HG02970 (cell line): ENCODE results near the gene BANF1.

ENCODE experiments used
- ATAC-seq: cut with Tn5 transposase; IDR thresholded peaks from one replicate; pipeline ENCODE4 v1.9.1; 2021; ENCODE audit warnings: mild to moderate bottlenecking, moderate library complexity, moderate number of reproducible peaks; ENCODE audit not compliant: unreplicated experiment, low FRiP score

BANF1 gene

GRCh38 chr11:65977621-65978390 is 24.5 kb upstream of the BANF1 start:
- no peak for ATAC-seq

- ATAC-seq = no peak
Observed at GRCh38 chr11:65978391-65979238, 23.7 kb upstream of the BANF1 start.

DNA sequence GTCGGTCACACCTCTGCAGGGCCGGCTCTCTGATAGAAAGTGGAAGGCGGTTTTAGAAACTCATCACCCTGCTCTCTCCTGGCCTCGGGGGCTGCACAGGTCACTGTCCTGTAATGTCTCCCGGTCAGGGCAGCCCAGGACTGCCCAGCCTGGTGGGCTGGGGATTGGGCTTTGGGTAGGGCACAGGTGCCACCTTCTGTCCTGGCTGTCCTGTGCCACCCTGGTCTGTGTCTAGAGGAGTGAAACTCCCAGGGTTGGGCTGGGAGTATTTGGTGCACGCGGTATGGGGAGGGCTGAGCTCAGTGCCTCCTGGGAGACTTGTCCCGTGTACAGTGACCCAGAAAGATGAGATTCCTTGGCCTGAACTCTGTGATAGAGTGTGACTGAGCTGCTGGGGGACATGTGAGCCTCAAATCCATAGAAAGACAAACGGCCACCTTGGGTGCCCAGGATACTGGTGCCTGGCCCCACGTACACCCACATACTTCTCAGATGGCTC is 23.0 kb upstream of the BANF1 start:
- ATAC-seq = no peak

DNA sequence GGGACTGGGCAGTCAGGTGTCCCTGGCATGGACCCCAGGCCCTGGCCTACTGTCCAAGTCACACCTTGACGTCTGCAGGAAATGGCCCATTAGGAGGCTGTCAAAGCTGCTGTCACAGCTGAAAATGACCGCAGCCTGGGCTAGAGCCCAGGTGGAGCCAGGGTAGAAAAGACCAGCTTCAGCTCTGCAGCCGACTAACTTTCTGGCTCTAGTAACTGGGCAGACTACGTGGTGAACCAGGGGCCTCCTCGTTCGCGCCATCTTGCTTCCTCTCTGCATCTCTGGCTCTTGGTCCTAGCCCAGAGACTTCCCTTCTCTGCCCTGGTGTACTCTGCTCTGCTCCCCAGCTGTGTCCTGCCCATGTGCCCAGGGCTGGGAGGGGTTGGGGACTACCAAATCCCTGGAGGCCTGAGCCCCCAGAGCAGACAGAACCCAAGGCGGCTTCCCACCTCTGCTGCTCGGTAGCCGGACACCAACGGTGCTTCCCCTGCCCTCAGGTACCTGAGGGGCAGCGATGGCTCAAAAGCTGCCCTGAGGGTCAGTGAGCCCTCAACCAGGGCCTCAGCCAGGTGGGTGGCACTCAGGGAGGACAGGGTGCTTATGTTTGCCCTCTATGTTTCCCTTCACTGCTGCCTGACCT is 21.1 kb upstream of the BANF1 start:
- ATAC-seq = no peak

- ATAC-seq = no peak
Observed at GRCh38 chr11:65981972-65982823, 20.1 kb upstream of the BANF1 start.

DNA sequence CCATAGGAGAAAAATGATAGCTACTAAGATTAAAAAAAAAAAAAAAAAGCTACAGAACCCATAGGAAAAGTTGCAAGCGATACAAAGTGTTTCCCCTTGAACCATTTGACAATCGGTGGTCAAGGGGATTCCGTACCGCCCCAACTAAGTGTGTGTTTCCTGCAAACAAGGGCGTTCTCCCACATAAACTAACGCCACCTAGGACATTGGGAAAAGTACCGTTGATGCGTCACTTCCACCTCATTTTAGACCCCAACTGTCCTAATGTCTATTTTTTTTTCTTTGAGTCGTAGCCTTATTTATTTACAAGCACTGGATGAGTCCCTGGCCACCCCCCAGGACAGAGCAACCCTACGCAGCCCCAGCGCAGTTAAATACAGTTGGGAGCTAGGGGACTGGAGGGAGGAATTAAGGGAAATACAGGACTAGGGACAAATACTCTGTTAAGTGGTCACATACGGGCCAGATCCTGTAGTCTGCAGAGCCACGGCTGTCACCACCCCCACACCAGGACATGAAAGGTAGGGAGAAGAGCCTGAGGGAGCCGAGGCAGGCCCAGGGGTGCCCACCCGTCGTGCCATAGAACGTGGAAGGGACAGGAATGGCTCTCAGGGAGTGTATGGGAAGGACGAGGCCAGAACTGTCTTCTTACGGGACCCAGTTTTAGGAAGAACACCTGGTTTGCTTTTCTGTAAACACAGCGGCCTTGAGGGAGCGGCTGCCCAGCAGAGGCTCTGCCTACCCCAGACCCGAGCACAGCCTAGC is 19.3 kb upstream of the BANF1 start:
- ATAC-seq = no peak

DNA sequence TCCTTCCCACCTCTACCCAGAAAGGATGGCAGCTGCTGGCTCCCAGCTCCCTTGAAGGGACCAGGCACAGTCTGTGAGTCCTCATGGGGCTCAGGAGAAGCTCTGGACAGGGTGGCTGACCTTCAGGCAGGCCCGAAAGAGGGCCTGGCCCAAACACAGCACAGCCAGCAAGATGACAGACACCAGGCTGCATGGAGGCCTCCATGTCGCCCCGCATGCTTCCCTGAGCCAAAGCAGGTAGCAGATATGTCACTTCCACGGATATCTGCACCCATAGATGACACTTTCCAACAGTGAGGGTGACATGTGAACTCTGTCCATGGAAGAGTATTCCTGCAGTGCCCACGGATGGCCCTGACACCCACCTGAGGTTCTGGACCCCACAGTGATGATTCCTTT is 18.7 kb upstream of the BANF1 start:
- ATAC-seq = no peak

DNA sequence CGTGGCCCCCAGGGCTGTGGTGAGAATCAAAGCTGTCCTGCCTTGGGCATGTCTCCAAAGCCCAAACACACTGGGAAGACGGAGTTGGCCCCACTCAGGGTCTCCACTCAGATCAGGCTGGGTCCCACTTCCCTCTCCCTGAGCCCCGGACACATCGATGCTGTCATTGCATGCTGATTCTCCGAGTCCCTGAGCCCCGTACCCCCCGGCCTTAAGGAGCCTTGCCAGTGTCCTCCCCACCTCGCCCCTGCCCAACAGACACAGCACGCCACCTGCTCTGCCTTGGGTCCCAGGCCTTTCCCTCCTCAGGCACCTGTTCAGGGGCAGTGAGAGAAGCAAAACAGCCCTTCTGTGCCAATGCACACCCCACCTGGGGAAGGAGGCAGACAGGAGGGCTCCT is 15.0 kb upstream of the BANF1 start:
- ATAC-seq = no peak

DNA sequence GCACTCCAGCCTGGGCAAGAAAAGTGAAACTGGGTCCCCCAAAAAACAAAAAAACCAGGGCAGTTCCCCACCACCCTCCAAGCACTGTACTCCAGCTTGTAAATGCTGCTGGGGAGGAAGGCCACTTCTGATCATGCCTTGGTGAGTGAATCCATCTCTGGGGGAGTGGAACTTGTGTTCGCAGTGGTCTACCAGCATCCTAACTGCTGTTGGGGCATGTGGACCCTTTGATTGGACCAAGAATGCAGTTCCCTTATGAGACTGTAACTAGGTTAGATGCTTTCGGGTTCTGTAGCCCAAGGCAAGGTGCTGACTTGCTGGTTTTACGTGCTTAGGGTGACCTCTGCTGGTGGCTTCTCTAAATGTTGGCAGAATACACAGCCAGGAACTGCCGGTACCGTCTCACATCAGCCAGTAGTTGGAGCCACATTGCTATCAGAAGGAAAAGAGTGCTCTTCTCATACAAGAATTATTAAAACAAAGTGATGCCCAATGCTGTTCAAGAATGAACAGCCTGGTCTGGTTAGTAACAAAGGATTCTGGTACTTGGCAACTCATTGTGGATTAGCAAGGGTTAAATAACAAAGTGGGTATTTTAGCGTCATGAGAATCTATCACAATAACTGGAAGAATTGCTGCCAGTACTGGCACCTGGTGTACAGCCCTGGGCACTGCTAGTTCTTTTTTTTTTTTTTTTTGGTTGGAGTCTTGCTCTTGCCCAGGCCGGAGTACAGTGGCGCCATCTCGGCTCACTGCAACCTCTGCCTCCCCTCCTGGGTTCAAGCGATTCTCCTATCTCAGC is 13.3 kb upstream of the BANF1 start:
- ATAC-seq = peak; percentile 88

DNA sequence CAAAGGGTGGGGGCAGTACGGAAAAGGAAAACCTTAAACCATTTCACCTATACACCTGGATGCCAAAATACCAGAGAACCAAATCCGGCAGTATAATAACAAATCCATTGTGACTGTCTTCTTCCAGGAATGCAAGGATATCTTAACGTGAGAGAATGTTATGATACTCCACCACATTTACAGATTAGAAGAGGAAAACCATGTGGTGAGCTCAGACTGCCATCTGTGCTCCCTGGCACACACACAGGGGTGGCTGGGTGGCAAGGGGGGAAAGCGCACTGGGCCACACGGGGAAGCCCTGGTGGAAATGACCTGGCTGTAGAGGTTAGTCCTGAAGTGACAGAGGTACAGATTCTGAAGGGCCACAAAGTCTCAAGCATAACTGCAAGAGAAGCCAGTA is 10.2 kb upstream of the BANF1 start:
- no peak for ATAC-seq

DNA sequence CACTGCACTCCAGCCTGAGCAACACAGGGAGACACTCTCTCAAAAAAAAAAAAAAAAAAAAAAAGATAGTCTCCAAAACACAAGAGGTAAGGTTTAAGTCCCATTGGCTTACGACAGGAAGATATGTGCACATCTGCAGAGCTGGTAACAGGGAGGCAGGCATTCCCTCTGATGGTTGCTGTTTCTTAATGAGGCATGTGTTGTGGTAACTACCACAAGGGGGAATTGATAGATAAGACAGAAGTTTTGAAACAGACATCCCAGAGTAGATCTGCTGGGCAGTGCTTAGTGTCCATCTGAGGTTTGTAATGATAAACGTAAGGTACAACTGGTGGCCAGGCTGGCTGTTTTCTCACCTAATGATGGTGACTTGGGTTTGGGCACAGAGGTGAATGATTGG is 5.0 kb upstream of the BANF1 start:
- no peak for ATAC-seq

DNA sequence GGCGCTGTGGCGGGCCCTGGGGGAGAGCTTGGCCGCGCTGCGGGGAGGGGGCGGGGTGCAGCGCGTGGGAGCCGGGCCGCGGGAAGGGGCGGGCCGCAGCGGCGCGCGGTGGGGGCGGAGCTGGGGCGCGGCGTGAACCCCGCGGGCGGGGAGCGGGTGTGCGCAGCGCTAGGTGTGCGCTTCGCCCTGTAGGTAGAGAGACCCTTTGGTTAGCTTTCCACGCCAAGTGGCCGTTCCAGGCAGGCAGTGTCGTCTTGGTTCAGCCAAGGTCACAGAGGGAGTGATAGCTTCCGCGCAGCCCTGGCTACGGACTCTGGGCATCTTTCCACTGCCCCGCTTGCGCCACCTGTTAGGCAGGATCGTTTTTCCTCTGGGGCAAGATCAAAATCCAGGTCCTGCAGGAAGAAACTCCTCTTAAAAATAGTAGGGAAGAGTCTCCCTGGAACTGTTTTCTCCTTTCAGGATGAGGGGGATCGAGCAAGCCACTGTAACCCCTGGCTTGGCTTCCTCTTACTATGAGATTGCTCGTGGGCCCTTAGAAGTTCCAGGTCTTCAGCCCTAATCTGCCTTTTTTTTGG is 434 bp downstream of the BANF1 start:
- ATAC-seq = peak; percentile 41

DNA sequence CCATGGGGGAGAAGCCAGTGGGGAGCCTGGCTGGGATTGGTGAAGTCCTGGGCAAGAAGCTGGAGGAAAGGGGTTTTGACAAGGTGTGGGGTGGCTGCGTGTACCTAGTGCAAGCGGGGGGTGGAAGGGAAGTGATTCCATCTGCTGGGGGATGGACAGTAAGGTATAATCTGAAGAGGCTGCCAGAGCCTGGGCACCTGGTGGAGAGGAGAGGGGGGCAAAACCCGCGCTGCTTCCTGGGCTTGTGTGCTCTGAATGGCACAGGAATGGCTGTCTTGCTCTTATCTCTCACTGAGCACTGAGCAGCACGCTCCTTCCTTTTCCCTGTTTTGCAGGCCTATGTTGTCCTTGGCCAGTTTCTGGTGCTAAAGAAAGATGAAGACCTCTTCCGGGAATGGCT is 988 bp downstream of the BANF1 start:
- no peak for ATAC-seq

DNA sequence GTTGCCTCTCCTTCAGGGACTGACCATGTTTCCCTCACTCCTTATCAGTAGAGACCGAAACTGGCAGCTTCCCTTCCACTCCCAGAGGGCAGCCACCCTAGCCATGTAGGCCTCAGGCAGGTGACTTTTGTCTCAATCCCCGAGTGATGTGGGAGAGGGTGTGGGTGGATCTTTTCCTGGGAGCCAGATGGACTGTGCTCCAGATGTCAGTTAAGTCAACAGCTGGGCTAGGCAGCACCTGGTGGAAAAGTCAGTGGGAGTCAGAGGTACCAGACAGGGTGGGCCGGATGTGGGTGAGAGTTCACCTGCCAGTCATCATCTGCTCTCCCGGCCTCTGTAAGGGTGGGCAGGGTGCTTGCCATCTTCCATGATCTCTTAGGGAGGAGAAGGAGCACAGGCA is 1.9 kb downstream of the BANF1 start:
- ATAC-seq = no peak

DNA sequence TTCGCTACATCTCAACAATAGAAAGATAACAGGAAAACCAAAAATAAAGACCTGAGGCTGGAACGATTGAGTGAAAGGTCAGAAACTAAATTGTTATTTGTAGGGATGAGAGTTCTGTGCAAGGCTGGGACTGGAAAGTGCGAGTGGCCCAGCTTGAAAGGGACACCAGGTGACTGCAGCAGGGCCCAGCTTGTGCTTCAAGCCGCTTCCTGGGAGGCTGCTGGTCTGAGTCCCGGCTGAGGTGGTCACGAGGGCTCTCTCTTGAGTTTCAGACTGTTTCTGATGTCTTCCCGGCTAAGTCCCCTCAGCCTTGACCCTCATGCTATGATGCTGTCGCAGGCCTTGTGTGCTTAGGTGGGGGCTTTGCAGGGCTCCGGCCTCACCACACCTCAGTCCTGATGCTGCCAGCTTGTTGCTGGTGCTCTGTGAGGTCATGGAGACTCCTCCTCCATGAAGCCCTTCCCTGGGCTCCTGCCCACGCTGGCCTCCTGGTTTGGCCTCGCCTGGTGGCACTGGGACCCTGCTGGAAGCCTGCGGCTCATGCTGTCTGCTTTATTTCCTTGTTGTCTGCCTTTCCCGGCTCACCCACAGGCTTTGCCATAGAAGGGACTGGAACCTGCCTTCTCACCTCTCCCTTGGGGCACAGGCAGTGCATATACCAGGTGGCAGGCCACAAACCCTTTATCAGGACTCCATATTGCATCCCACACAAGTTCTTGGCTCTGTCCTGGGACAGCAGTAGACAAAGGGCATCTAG is 4.0 kb downstream of the BANF1 start:
- no peak for ATAC-seq

DNA sequence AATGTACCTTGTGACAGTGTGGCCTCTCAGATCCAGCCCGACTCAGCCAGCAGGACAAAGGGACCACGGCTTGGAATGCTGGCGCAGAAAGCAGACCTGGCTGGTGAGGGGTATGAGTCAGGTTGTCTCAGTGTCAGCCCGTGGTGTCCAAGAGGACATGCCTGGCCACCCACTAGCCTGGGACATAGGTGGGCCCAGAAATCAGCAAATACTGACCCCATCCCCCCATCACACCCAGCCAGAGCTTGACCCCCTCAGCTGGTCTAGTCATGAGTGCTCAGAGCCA is 4.5 kb downstream of the BANF1 start:
- ATAC-seq = no peak

- ATAC-seq = no peak
Observed at GRCh38 chr11:66007201-66007634, 4.9 kb downstream of the BANF1 start.

- ATAC-seq = no peak
Observed at GRCh38 chr11:66008095-66008467, 5.8 kb downstream of the BANF1 start.
